GM18868 (cell line): ENCODE data around the gene GPR68.
"Not testable (repeated sequence)": the region's sequence is repeated elsewhere in the genome, so short reads cannot be mapped to it uniquely, and the experiment has no call there.

ENCODE experiments used
- ATAC-seq: cut with Tn5 transposase; IDR thresholded peaks from one replicate; pipeline ENCODE4 v1.9.1; 2021; ENCODE audit warnings: mild to moderate bottlenecking, moderate library complexity; ENCODE audit not compliant: unreplicated experiment

GPR68 gene

GRCh38 chr14:91230397-91231035, 14.0 kb downstream of the GPR68 start:
- no peak for ATAC-seq

- peak; percentile 57 for ATAC-seq
Measured at GRCh38 chr14:91229743-91230200, 14.7 kb downstream of the GPR68 start.

- ATAC-seq: no peak
Measured at GRCh38 chr14:91229005-91229382, 15.5 kb downstream of the GPR68 start.

GRCh38 chr14:91228112-91229004, 16.1 kb downstream of the GPR68 start:
- ATAC-seq: peak; percentile 90

- no peak for ATAC-seq
Measured at GRCh38 chr14:91227183-91227628, 17.3 kb downstream of the GPR68 start.

GRCh38 chr14:91226360-91226759, 18.1 kb downstream of the GPR68 start:
- not testable (repeated sequence) for ATAC-seq

- no peak for ATAC-seq
Measured at GRCh38 chr14:91225025-91225424, 19.5 kb downstream of the GPR68 start.

GRCh38 chr14:91223028-91223783, 21.3 kb downstream of the GPR68 start:
- ATAC-seq: no peak

GRCh38 chr14:91221270-91221669, 23.2 kb downstream of the GPR68 start:
- no peak for ATAC-seq

GRCh38 chr14:91220581-91221000, 23.9 kb downstream of the GPR68 start:
- ATAC-seq: no peak

GRCh38 chr14:91219517-91220389, 24.8 kb downstream of the GPR68 start:
- ATAC-seq: no peak

- no peak for ATAC-seq
Measured at GRCh38 chr14:91218014-91218413, 26.5 kb downstream of the GPR68 start.

- ATAC-seq: no peak
Measured at GRCh38 chr14:91216731-91217226, 27.7 kb downstream of the GPR68 start.

- ATAC-seq: no peak
Measured at GRCh38 chr14:91215381-91215780, 29.1 kb downstream of the GPR68 start.

- no peak for ATAC-seq
Measured at GRCh38 chr14:91214306-91214705, 30.2 kb downstream of the GPR68 start.

GRCh38 chr14:91211017-91211416, 33.5 kb downstream of the GPR68 start:
- no peak for ATAC-seq

- ATAC-seq: no peak
Measured at GRCh38 chr14:91207008-91207407, 37.5 kb downstream of the GPR68 start.

- ATAC-seq: no peak
Measured at GRCh38 chr14:91205459-91205858, 39.0 kb downstream of the GPR68 start.

- no peak for ATAC-seq
Measured at GRCh38 chr14:91204657-91205056, 39.8 kb downstream of the GPR68 start.
